ENCODE measurements around the gene LIMA1. TPM values are rescaled to one million over a fixed set of nuclear protein-coding genes. Genes with fewer than 3 reads are reported as not detected.

Gene LIMA1
- total and polyA plus RNA-seq, 9 of the 15 experiments (the other 6 are each of a cell fraction or from before 2014, with no cell fraction given), result 20.2 to 37.8 (median 27.3) TPM

GRCh38 chr12:50222275-50222783 is 61.0 kb downstream of the LIMA1 start (continued):
- TF ChIP-seq RBFOX2 (IDR thresholded peaks at IDR 0.05; ENCODE audit: low read depth, low read length) (no peak), CBFA2T3 (IDR thresholded peaks at IDR 0.05) (no peak), E2F6 (IDR thresholded peaks at IDR 0.05; ENCODE audit: borderline replicate concordance in 1 of 2, extremely low read depth in 1 of 2, insufficient read depth in 1 of 2, insufficient read length in 1 of 2, low read depth in 1 of 2, low read length in 1 of 2, poor library complexity in 1 of 2, severe bottlenecking in 1 of 2) (peak in 1 of 2 experiments; percentile 41), TFAM (CRISPR knock-in tag; conservative IDR thresholded peaks at IDR 0.05) (no peak), TRIM25 (IDR thresholded peaks at IDR 0.05; ENCODE audit: borderline replicate concordance) (no peak), ZNF644 (tag; IDR thresholded peaks at IDR 0.05; ENCODE audit: low read depth) (no peak), COPS2 (conservative IDR thresholded peaks at IDR 0.05) (no peak), SRSF3 (IDR thresholded peaks at IDR 0.05; ENCODE audit: insufficient read depth, low read length) (no peak), PCBP1 (IDR thresholded peaks at IDR 0.05; ENCODE audit: low read depth, low read length, poor library complexity, severe bottlenecking) (no peak), NCOA1 (IDR thresholded peaks at IDR 0.05; ENCODE audit: low read depth) (no peak), SIN3B (IDR thresholded peaks at IDR 0.05; ENCODE audit: low read depth) (no peak), ZNF584 (CRISPR knock-in tag; IDR thresholded peaks at IDR 0.05; ENCODE audit: low read depth) (no peak), ETV1 (tag; conservative IDR thresholded peaks at IDR 0.05; ENCODE audit: low read depth) (peak; percentile 36; the same call in 1 of the 2 replicates), ZNF699 (CRISPR knock-in tag; IDR thresholded peaks at IDR 0.05; ENCODE audit: insufficient replicate concordance) (no peak), PURB (CRISPR knock-in tag; IDR thresholded peaks at IDR 0.05; ENCODE audit: low read depth) (no peak), CBX3 (IDR thresholded peaks at IDR 0.05; ENCODE audit: borderline replicate concordance in 1 of 2, low read length in 2 of 2) (no peak), ATF1 (CRISPR knock-in tag; IDR thresholded peaks at IDR 0.05) (no peak), ATF1 (tag; IDR thresholded peaks at IDR 0.05) (no peak), CEBPG (CRISPR knock-in tag; IDR thresholded peaks at IDR 0.05) (no peak), CEBPG (tag; conservative IDR thresholded peaks at IDR 0.05 in 1 of 2, IDR thresholded peaks at IDR 0.05 in 1 of 2) (no peak), ZNF174 (CRISPR knock-in tag; IDR thresholded peaks at IDR 0.05) (no peak), PYGO2 (tag; IDR thresholded peaks at IDR 0.05) (no peak), THRB (CRISPR knock-in tag; conservative IDR thresholded peaks at IDR 0.05) (no peak), CXXC5 (CRISPR knock-in tag; IDR thresholded peaks at IDR 0.05) (no peak), NELFE (IDR thresholded peaks at IDR 0.05; ENCODE audit: insufficient read depth, insufficient read length) (no peak)
- TF ChIP-seq, protein P1, sequence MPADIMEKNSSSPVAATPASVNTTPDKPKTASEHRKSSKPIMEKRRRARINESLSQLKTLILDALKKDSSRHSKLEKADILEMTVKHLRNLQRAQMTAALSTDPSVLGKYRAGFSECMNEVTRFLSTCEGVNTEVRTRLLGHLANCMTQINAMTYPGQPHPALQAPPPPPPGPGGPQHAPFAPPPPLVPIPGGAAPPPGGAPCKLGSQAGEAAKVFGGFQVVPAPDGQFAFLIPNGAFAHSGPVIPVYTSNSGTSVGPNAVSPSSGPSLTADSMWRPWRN (IDR thresholded peaks at IDR 0.05; ENCODE audit: low read depth), result no peak
